ENCODE data around the gene LRCH4.

The LRCH4 gene

DNA sequence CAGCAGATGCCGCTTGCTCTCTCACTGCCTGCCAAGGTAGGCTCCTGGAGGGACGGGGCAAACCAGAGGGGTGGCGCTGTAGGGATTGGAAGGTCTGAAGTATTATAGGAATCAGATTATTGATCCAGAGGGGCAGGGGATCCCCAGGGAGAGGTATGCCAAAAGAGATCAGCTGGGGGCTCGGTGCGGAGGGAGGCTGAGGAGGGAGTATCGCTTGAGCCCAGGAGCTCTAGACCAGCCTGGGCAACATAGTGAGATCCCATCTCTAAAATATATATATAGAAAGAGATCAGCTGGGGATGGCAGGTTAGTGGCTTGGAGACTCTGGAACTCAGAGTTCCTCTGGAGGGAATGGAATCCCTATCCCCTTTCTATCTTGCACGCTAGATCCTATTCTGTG, 9.3 kb upstream of the LRCH4 start:
- peaks cover 0 to 14% (median 3%) of the 10 kb centered on the region in 5 donors for H3K27me3 ChIP-seq (ENCODE audit: control insufficient read depth in 5 of 5, insufficient read depth in 4 of 5, low read length in 5 of 5)
- H3K9me3 ChIP-seq (ENCODE audit: control insufficient read depth in 5 of 5, low read length in 5 of 5): no peaks in the 10 kb centered on the region
- H3K27ac ChIP-seq (ENCODE audit: low read depth, low read length): no peak overlapping the region
- H3K4me1 ChIP-seq (ENCODE audit: control insufficient read depth in 5 of 5, insufficient read depth in 5 of 5, low read length in 5 of 5): peaks cover 0 to 10% (median 3%) of the 10 kb centered on the region in 5 donors
- H3K9ac ChIP-seq (ENCODE audit: low read length in 5 of 5): no peak overlapping the region
- no peak overlapping the region for H3K4me3 ChIP-seq (ENCODE audit: low read depth in 1 of 5, low read length in 5 of 5)
- H3K36me3 ChIP-seq (ENCODE audit: control insufficient read depth in 5 of 5, insufficient read depth in 5 of 5, low read length in 5 of 5): no peaks in the 10 kb centered on the region

DNA sequence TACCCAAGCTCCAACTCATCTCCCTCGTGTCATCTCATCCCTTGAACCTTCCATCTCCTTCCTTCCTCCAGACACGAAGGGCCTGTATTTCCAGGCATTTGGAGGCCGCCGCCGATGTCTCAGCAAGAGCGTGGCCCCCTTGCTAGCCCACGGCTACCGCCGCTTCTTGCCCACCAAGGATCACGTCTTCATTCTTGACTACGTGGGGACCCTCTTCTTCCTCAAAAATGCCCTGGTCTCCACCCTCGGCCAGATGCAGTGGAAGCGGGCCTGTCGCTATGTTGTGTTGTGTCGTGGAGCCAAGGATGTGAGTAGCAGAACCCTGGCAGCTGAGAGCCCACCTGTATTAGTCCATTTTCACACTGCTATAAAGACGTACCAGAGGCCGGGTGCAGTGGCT, 5.7 kb upstream of the LRCH4 start:
- Histone ChIP-seq H3K9me3 (ENCODE audit: control insufficient read depth in 5 of 5, low read length in 5 of 5) (no peaks in the 10 kb centered on the region), H3K9ac (ENCODE audit: low read length in 5 of 5) (no peak overlapping the region), H3K4me3 (ENCODE audit: low read depth in 1 of 5, low read length in 5 of 5) (no peak overlapping the region), H3K27me3 (ENCODE audit: control insufficient read depth in 5 of 5, insufficient read depth in 4 of 5, low read length in 5 of 5) (peaks cover 0 to 20% (median 5%) of the 10 kb centered on the region in 5 donors), H3K27ac (ENCODE audit: low read depth, low read length) (no peak overlapping the region), H3K36me3 (ENCODE audit: control insufficient read depth in 5 of 5, insufficient read depth in 5 of 5, low read length in 5 of 5) (no peaks in the 10 kb centered on the region), H3K4me1 (ENCODE audit: control insufficient read depth in 5 of 5, insufficient read depth in 5 of 5, low read length in 5 of 5) (peaks cover 4 to 21% (median 9%) of the 10 kb centered on the region in 5 donors)

GRCh38 chr7:100590077-100590737, 4.3 kb upstream of the LRCH4 start:
- Histone ChIP-seq H3K9ac (ENCODE audit: low read length in 5 of 5) (peak overlapping the region in 2 of 5 donors; percentile 14 to 25), H3K9me3 (ENCODE audit: control insufficient read depth in 5 of 5, low read length in 5 of 5) (no peaks in the 10 kb centered on the region), H3K36me3 (ENCODE audit: control insufficient read depth in 5 of 5, insufficient read depth in 5 of 5, low read length in 5 of 5) (no peaks in the 10 kb centered on the region), H3K4me3 (ENCODE audit: low read depth in 1 of 5, low read length in 5 of 5) (peak overlapping the region in 4 of 5 donors; percentile 3 to 16 (median 8)), H3K27ac (ENCODE audit: low read depth, low read length) (no peak overlapping the region), H3K4me1 (ENCODE audit: control insufficient read depth in 5 of 5, insufficient read depth in 5 of 5, low read length in 5 of 5) (peaks cover 4 to 27% (median 14%) of the 10 kb centered on the region in 5 donors), H3K27me3 (ENCODE audit: control insufficient read depth in 5 of 5, insufficient read depth in 4 of 5, low read length in 5 of 5) (peaks cover 0 to 20% (median 5%) of the 10 kb centered on the region in 5 donors)

DNA sequence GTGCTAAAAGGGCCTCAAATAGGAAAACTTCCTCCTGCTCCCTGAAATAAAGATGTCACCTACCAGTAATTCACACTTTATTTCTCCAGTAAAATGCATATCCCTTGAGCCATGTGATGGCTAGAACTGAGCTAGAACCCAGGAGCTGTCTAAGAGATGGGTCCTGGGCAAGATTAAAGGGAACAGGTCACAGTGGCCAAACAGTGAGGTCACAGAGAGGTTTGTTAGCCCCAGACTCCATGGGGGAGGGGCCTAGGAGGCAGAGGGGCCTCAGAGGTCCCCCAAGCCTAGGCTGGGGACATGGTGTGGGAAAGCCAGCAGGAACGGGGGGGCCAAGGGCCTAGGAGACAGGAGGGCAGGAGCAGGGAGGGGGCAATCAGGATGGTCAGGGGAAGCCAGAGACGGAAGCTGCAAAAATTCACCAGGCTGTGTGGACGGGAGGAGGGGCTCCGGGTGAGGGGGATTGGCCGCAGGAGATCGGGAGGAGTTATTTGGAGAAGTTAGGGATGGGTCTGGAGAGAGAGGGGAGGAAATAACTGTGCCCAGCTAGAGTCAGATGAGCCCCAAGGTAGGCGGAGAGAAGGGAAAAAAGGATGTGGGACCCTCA, 3.5 kb upstream of the LRCH4 start:
- Histone ChIP-seq H3K27ac (ENCODE audit: low read depth, low read length) (no peak overlapping the region), H3K36me3 (ENCODE audit: control insufficient read depth in 5 of 5, insufficient read depth in 5 of 5, low read length in 5 of 5) (no peaks in the 10 kb centered on the region), H3K27me3 (ENCODE audit: control insufficient read depth in 5 of 5, insufficient read depth in 4 of 5, low read length in 5 of 5) (peaks cover 0 to 20% (median 5%) of the 10 kb centered on the region in 5 donors), H3K9me3 (ENCODE audit: control insufficient read depth in 5 of 5, low read length in 5 of 5) (no peaks in the 10 kb centered on the region), H3K9ac (ENCODE audit: low read length in 5 of 5) (peak overlapping the region in 1 of 5 donors; percentile 43), H3K4me1 (ENCODE audit: control insufficient read depth in 5 of 5, insufficient read depth in 5 of 5, low read length in 5 of 5) (peaks cover 8 to 35% (median 22%) of the 10 kb centered on the region in 5 donors), H3K4me3 (ENCODE audit: low read depth in 1 of 5, low read length in 5 of 5) (peak overlapping the region in 1 of 5 donors; percentile 16)

- Histone ChIP-seq H3K27ac (ENCODE audit: low read depth, low read length) (no peak overlapping the region), H3K9ac (ENCODE audit: low read length in 5 of 5) (peak overlapping the region in 1 of 5 donors; percentile 63), H3K36me3 (ENCODE audit: control insufficient read depth in 5 of 5, insufficient read depth in 5 of 5, low read length in 5 of 5) (no peaks in the 10 kb centered on the region), H3K4me3 (ENCODE audit: low read depth in 1 of 5, low read length in 5 of 5) (no peak overlapping the region), H3K9me3 (ENCODE audit: control insufficient read depth in 5 of 5, low read length in 5 of 5) (no peaks in the 10 kb centered on the region), H3K4me1 (ENCODE audit: control insufficient read depth in 5 of 5, insufficient read depth in 5 of 5, low read length in 5 of 5) (peaks cover 12 to 42% (median 30%) of the 10 kb centered on the region in 5 donors), H3K27me3 (ENCODE audit: control insufficient read depth in 5 of 5, insufficient read depth in 4 of 5, low read length in 5 of 5) (peaks cover 0 to 17% (median 5%) of the 10 kb centered on the region in 5 donors)
Observed at GRCh38 chr7:100588438-100588837, 2.5 kb upstream of the LRCH4 start.

- peaks cover 0 to 15% (median 2%) of the 10 kb centered on the region in 5 donors for H3K27me3 ChIP-seq (ENCODE audit: control insufficient read depth in 5 of 5, insufficient read depth in 4 of 5, low read length in 5 of 5)
- peaks cover 0 to 16% (median 10%) of the 10 kb centered on the region in 5 donors for H3K36me3 ChIP-seq (ENCODE audit: control insufficient read depth in 5 of 5, insufficient read depth in 5 of 5, low read length in 5 of 5)
- H3K9me3 ChIP-seq (ENCODE audit: control insufficient read depth in 5 of 5, low read length in 5 of 5): no peaks in the 10 kb centered on the region
- peak within 1 kb of the TSS; percentile 85 to 97 (median 96) for H3K4me3 ChIP-seq (ENCODE audit: low read depth in 1 of 5, low read length in 5 of 5)
- peaks cover 14 to 59% (median 44%) of the 10 kb centered on the region in 5 donors for H3K4me1 ChIP-seq (ENCODE audit: control insufficient read depth in 5 of 5, insufficient read depth in 5 of 5, low read length in 5 of 5)
- H3K9ac ChIP-seq (ENCODE audit: low read length in 5 of 5): peak within 1 kb of the TSS; percentile 66 to 91 (median 82)
- peak within 1 kb of the TSS; percentile 72 for H3K27ac ChIP-seq (ENCODE audit: low read depth, low read length)
Observed at GRCh38 chr7:100586266-100587025, 517 bp upstream of the LRCH4 start, which contains the start of gene FBXO24. Gene FBXO24 (plus strand): TSS chr7:100586328. CDS start chr7:100586626, 298 bp downstream.

DNA sequence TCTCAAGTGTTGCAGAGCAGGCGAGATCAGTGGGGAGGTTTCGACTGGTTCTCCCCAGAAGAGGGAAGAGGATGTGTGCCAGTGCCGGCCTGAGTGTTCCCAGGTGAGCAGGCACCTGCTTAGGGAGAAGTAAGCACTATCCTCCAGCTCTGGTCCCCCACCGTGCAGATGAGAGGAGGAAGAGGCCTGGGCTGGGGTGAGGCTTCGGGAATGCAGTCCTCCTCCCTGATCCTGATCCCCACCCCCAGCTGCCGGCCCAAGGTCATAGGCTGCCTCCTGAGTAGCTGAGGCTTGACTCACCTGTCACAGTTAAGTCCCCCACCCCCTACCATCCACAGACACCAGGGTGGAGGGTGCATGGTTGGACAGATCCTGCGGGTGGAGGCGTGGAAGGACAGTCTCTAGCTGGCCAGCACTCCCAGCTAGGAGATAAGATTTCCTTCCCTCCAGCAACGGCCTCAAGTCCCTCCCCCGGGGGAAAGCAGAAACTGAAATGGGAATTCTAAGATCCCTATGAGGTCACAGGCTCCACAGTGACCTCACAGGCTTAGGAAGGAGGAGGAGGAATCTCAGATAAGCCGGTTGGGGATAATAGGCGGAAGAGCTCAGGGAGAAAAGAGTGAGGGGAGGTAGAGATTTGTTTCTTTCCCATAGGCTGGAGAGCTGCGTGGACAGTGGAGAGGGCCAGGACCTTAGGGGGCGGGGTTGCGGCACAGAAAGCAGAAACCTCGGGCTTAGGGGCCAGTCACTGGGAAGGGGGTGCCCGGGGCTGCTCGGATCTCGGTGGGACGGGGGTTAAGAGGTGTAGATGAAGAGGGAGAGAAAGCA, 1.0 kb downstream of the LRCH4 start:
- H3K27me3 ChIP-seq (ENCODE audit: control insufficient read depth in 5 of 5, insufficient read depth in 4 of 5, low read length in 5 of 5): peaks cover 0 to 3% (median 0%) of the 10 kb centered on the region in 5 donors
- peaks cover 0 to 31% (median 26%) of the 10 kb centered on the region in 5 donors for H3K36me3 ChIP-seq (ENCODE audit: control insufficient read depth in 5 of 5, insufficient read depth in 5 of 5, low read length in 5 of 5)
- no peaks in the 10 kb centered on the region for H3K9me3 ChIP-seq (ENCODE audit: control insufficient read depth in 5 of 5, low read length in 5 of 5)
- peak overlapping the region; percentile 48 to 91 (median 82) for H3K9ac ChIP-seq (ENCODE audit: low read length in 5 of 5)
- peaks cover 14 to 50% (median 44%) of the 10 kb centered on the region in 5 donors for H3K4me1 ChIP-seq (ENCODE audit: control insufficient read depth in 5 of 5, insufficient read depth in 5 of 5, low read length in 5 of 5)
- H3K27ac ChIP-seq (ENCODE audit: low read depth, low read length): peak overlapping the region; percentile 50
- H3K4me3 ChIP-seq (ENCODE audit: low read depth in 1 of 5, low read length in 5 of 5): peak overlapping the region; percentile 85 to 97 (median 96)

DNA sequence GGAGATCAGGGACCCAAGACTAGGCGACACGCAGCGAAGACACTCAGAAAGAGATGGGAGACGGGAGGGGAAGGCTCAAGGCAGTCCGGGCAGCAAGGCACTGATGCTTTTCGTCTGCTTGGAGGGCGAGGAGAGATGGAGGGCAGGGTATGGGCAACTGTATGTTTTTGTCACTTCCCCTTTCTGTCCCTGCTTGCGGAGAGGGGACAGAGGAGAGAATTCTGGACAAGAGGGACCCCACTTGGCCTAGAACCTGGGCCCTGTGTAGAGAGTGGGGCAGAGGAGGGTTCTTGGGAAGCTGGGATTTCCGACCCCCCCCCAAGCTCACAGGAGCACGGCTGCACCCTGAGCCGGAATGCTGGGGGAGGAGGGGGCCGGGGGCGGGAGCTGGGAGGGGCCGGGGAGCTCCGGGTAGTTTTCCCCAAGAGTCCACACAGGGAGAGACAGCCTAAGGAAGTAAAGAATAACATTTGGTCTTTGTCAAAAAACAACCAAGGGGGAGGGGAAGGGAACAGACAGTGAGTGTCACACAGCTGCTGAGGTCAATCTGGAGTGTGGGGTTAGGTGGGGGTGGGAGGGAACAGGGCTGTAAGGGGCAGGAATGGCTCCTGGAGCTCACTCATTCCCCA, 1.8 kb downstream of the LRCH4 start:
- peak overlapping the region; percentile 85 to 97 (median 96) for H3K4me3 ChIP-seq (ENCODE audit: low read depth in 1 of 5, low read length in 5 of 5)
- peak overlapping the region in 3 of 5 donors; percentile 56 to 91 (median 87) for H3K9ac ChIP-seq (ENCODE audit: low read length in 5 of 5)
- H3K9me3 ChIP-seq (ENCODE audit: control insufficient read depth in 5 of 5, low read length in 5 of 5): no peaks in the 10 kb centered on the region
- no peaks in the 10 kb centered on the region for H3K27me3 ChIP-seq (ENCODE audit: control insufficient read depth in 5 of 5, insufficient read depth in 4 of 5, low read length in 5 of 5)
- H3K36me3 ChIP-seq (ENCODE audit: control insufficient read depth in 5 of 5, insufficient read depth in 5 of 5, low read length in 5 of 5): peaks cover 0 to 37% (median 31%) of the 10 kb centered on the region in 5 donors
- H3K4me1 ChIP-seq (ENCODE audit: control insufficient read depth in 5 of 5, insufficient read depth in 5 of 5, low read length in 5 of 5): peaks cover 14 to 45% (median 44%) of the 10 kb centered on the region in 5 donors
- peak overlapping the region; percentile 50 for H3K27ac ChIP-seq (ENCODE audit: low read depth, low read length)

Data from subcutaneous abdominal adipose tissue (tissue), 5 donors.